Bronchial epithelial cell (primary cell): ENCODE results near the gene MAD2L2. TPM values are rescaled to one million over a fixed set of nuclear protein-coding genes. Genes with fewer than 3 reads are reported as not detected.

Experiments
- DNase-seq: peaks from one replicate; pipeline ENCODE4 v3.0.0-alpha.2; 2010; ENCODE audit warnings: low read depth
- FAIRE-seq: peaks from 2 replicates; lab custom pipeline; 2011; peaks lifted over from hg19 to GRCh38; lab: Jason Lieb, UNC
- H3K27me3 ChIP-seq: 2 replicates; pipeline ENCODE4 v1.5.1; 2011; ENCODE audit warnings: low read length; ENCODE audit not compliant: control insufficient read depth, insufficient read depth
- H3K36me3 ChIP-seq: 2 replicates; pipeline ENCODE4 v1.5.1; 2011; ENCODE audit warnings: low read length; ENCODE audit not compliant: control insufficient read depth, insufficient read depth
- H3K4me3 ChIP-seq: 2 replicates; pipeline ENCODE4 v1.5.1; 2011; ENCODE audit warnings: mild to moderate bottlenecking, low read depth, low read length, control low read depth
- CTCF ChIP-seq: IDR thresholded peaks from 2 replicates; pipeline ENCODE4 v1.5.1; 2011; ENCODE audit warnings: mild to moderate bottlenecking, moderate library complexity, low read length, control low read depth, inconsistent platforms; ENCODE audit not compliant: insufficient read depth, severe bottlenecking
- total RNA-seq: library from RNA; depleted of rRNA; stranded (reverse); fragments of >200 nt; gene quantifications from 2 replicates; pipeline ENCODE4 v1.2.1, GENCODE V29; 2014

The MAD2L2 gene
- total RNA-seq, 1 donor from 2014 or later, result 44.5 TPM

- Histone ChIP-seq H3K4me3 (peak overlapping the region; percentile 81), H3K27me3 (no peaks in the 10 kb centered on the region), H3K36me3 (peaks cover 13% of the 10 kb centered on the region)
- FAIRE-seq (no peak), DNase-seq (no peak)
- TF ChIP-seq CTCF, result no peak
Observed at GRCh38 chr1:11653861-11654136, 27.1 kb downstream of the MAD2L2 start.

- FAIRE-seq (no peak), DNase-seq (peak; percentile 76)
- Histone ChIP-seq H3K4me3 (peak overlapping the region; percentile 81), H3K36me3 (peaks cover 10% of the 10 kb centered on the region), H3K27me3 (no peaks in the 10 kb centered on the region)
- TF ChIP-seq CTCF, result no peak
Observed at GRCh38 chr1:11653101-11653860, 27.7 kb downstream of the MAD2L2 start.

- DNase-seq (no peak), FAIRE-seq (no peak)
- Histone ChIP-seq H3K4me3 (no peak overlapping the region), H3K36me3 (peaks cover 7% of the 10 kb centered on the region), H3K27me3 (no peaks in the 10 kb centered on the region)
- no peak for TF ChIP-seq CTCF
Observed at GRCh38 chr1:11652203-11652780, 28.7 kb downstream of the MAD2L2 start.

GRCh38 chr1:11651017-11651416, 29.9 kb downstream of the MAD2L2 start:
- TF ChIP-seq CTCF, result no peak
- FAIRE-seq, result no peak
- H3K4me3 ChIP-seq, result no peak overlapping the region

GRCh38 chr1:11650331-11650991, 30.5 kb downstream of the MAD2L2 start:
- DNase-seq (peak; percentile 49), FAIRE-seq (no peak)
- H3K4me3 ChIP-seq, result no peak overlapping the region

More at GRCh38 chr1:11651017-11651416, 29.9 kb downstream of the MAD2L2 start:
- Histone ChIP-seq H3K27me3 (no peaks in the 10 kb centered on the region), H3K36me3 (peaks cover 3% of the 10 kb centered on the region)
- no peak for DNase-seq

More at GRCh38 chr1:11650331-11650991, 30.5 kb downstream of the MAD2L2 start:
- peak; percentile 89 for TF ChIP-seq CTCF
- H3K36me3 ChIP-seq, result peaks cover 1% of the 10 kb centered on the region
- no peaks in the 10 kb centered on the region for H3K27me3 ChIP-seq
